Esophagus squamous epithelium (tissue), 4 donors: ENCODE data around the gene RAPGEF1.

ENCODE experiments used
- POLR2A ChIP-seq, 4 donors: fragments of 450-650 bp; IDR thresholded peaks; one replicate each; pipeline ENCODE4 v1.6.1; 2017; ENCODE audit warnings: antibody characterized with exemption in 4 of 4, mild to moderate bottlenecking in 4 of 4, moderate library complexity in 3 of 4
- TF ChIP-seq, protein P1 (sequence below), 6 experiments: fragments of 450-650 bp in 4 of 6; fragments of 200-600 bp in 2 of 6; sonication (generic) in 2 of 6; IDR thresholded peaks; one replicate each; pipeline ENCODE4 v1.5.1; 2016 to 2019; ENCODE audit warnings: antibody characterized with exemption in 6 of 6, mild to moderate bottlenecking in 4 of 6, moderate library complexity in 4 of 6

DNA sequence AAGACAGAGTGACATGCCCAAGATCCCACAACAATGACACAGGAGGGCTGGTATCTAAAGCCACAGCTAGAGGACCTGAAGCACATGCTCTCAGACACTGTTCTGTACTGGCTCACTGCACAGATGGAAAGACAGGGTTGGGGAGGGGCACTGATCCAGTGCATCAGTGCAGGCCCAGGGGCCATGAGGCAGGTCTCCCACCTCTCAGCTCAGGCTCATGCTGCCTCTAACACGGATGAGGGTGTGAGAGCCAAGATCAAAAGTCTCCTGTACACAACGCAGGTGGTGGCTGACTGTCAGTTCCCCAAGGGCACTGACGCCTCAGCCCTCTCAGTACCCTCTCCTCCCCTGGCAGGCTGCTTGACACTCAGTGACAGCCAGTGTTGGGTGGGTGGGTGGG is 10.9 kb downstream of the RAPGEF1 start:
- TF ChIP-seq, protein P1, sequence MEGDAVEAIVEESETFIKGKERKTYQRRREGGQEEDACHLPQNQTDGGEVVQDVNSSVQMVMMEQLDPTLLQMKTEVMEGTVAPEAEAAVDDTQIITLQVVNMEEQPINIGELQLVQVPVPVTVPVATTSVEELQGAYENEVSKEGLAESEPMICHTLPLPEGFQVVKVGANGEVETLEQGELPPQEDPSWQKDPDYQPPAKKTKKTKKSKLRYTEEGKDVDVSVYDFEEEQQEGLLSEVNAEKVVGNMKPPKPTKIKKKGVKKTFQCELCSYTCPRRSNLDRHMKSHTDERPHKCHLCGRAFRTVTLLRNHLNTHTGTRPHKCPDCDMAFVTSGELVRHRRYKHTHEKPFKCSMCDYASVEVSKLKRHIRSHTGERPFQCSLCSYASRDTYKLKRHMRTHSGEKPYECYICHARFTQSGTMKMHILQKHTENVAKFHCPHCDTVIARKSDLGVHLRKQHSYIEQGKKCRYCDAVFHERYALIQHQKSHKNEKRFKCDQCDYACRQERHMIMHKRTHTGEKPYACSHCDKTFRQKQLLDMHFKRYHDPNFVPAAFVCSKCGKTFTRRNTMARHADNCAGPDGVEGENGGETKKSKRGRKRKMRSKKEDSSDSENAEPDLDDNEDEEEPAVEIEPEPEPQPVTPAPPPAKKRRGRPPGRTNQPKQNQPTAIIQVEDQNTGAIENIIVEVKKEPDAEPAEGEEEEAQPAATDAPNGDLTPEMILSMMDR (IDR thresholded peaks at IDR 0.05) = no peak
- TF ChIP-seq POLR2A (IDR thresholded peaks at IDR 0.05) = no peak
